Spleen (tissue), 11 donors: ENCODE results near the gene RIC8A. TPM values are rescaled to one million over a fixed set of nuclear protein-coding genes. Genes with fewer than 3 reads are reported as not detected.

Experiments
- DNase-seq: peaks from one replicate; pipeline ENCODE4 v3.0.0-alpha.2; 2020
- H3K27ac ChIP-seq, 8 donors: fragments of 200-600 bp; sonication (generic) in 7 of 8; 1 replicate in 4 of 8; 2 replicates in 4 of 8; pipeline versions ENCODE4 v1.5.0 to v1.8.0; 2016 to 2021; ENCODE audit warnings: inconsistent platforms in 4 of 8, mild to moderate bottlenecking in 4 of 8, moderate library complexity in 1 of 8
- H3K27me3 ChIP-seq, 7 donors: fragments of 200-600 bp; sonication (generic) in 6 of 7; replicated peaks in 1 of 7; 1 replicate in 4 of 7; 2 replicates in 3 of 7; pipeline versions ENCODE4 v1.5.0 to v1.8.0; 2016 to 2021; ENCODE audit warnings: inconsistent platforms in 3 of 7, mild to moderate bottlenecking in 1 of 7
- H3K36me3 ChIP-seq, 6 donors: fragments of 200-600 bp; sonication (generic) in 5 of 6; 1 replicate in 4 of 6; 2 replicates in 2 of 6; pipeline versions ENCODE4 v1.5.0 to v1.8.0; 2016 to 2021; ENCODE audit warnings: inconsistent platforms in 2 of 6
- H3K4me1 ChIP-seq, 6 donors: fragments of 200-600 bp; sonication (generic) in 5 of 6; 1 replicate in 3 of 6; 2 replicates in 3 of 6; pipeline versions ENCODE4 v1.5.0 to v1.8.0; 2016 to 2021; ENCODE audit warnings: inconsistent platforms in 3 of 6
- H3K4me3 ChIP-seq, 8 donors: fragments of 200-600 bp; sonication (generic) in 7 of 8; 1 replicate in 4 of 8; 2 replicates in 4 of 8; pipeline versions ENCODE4 v1.5.0 to v1.8.0; 2016 to 2021; ENCODE audit warnings: inconsistent platforms in 4 of 8, mild to moderate bottlenecking in 4 of 8, moderate library complexity in 2 of 8
- H3K9me3 ChIP-seq, 8 donors: fragments of 200-600 bp; sonication (generic) in 7 of 8; 1 replicate in 4 of 8; 2 replicates in 4 of 8; pipeline versions ENCODE4 v1.5.0 to v1.8.0; 2016 to 2021; ENCODE audit warnings: inconsistent platforms in 4 of 8
- POLR2A ChIP-seq, 3 donors: fragments of 450-650 bp; IDR thresholded peaks; one replicate each; pipeline ENCODE4 v1.5.1; 2017; ENCODE audit warnings: antibody characterized with exemption in 3 of 3, mild to moderate bottlenecking in 1 of 3
- POLR2AphosphoS5 ChIP-seq, 3 donors: sonication (generic); formaldehyde crosslinking; IDR thresholded peaks; one replicate each; pipeline ENCODE4 v1.5.1; 2017; ENCODE audit warnings: antibody characterized with exemption in 3 of 3
- WGBS, 5 donors: extraction: QIAGEN DNeasy Blood & Tissue Kit in 3 of 5; methylation state at CpG; one replicate each; pipeline versions ENCODE4 v1.1.5 to v1.1.7; 2013 to 2018; 5-methylcytosine and 5-hydroxymethylcytosine counted together
- intact Hi-C: fragments of 100-400 bp; cut with DNase I; formaldehyde crosslinking; loops from one replicate; pipeline ENCODE4 v1.15.0; 2023; ENCODE audit warnings: low total_unique reads
- polyA plus RNA-seq, 3 donors: library from polyadenylated mRNA; stranded (reverse); fragments of 200-250 nt; gene quantifications; one replicate each; pipeline ENCODE4 v1.2.1, GENCODE V29; 2013
- total RNA-seq, 7 donors: library from RNA; depleted of rRNA in 3 of 7; stranded (reverse); fragments of >200 nt in 3 of 7; fragmentation: NEBNext Ultra II Directional in 4 of 7; extraction: Animal tissue kit (Norgen Biotek cat#: 25700) in 4 of 7; gene quantifications; one replicate each; pipeline versions ENCODE4 v1.1.0 to v1.2.1, GENCODE V29; 2016 to 2021
- TF ChIP-seq, protein P1 (sequence below), 11 experiments: fragments of 200-600 bp in 7 of 11; fragments of 450-650 bp in 4 of 11; sonication (generic) in 4 of 11; IDR thresholded peaks in 8 of 11; conservative IDR thresholded peaks in 3 of 11; 1 replicate in 7 of 11; 2 replicates in 4 of 11; pipeline versions ENCODE4 v1.4.0 to v1.8.0; 2016 to 2021; ENCODE audit warnings: antibody characterized with exemption in 11 of 11, inconsistent platforms in 4 of 11, mild to moderate bottlenecking in 1 of 11
- donor health status: healthy with polysubstance abuse.
- donor health status: DM: no; HTN: no; CAD: no; lungs with moderate emphysema.
- donor health status: DM: no; HTN: no; CAD: no.
- donor health status: Bipolar disorder and iron deficiency.
- donor health status: healthy.
- donor health status: DM: no; HTN: no; CAD: no.
- donor health status: DM: yes; HTN: yes; CAD: no.

Gene RIC8A
- total and polyA plus RNA-seq, 10 donors = 38.6 to 141 (median 79.6) TPM

DNA sequence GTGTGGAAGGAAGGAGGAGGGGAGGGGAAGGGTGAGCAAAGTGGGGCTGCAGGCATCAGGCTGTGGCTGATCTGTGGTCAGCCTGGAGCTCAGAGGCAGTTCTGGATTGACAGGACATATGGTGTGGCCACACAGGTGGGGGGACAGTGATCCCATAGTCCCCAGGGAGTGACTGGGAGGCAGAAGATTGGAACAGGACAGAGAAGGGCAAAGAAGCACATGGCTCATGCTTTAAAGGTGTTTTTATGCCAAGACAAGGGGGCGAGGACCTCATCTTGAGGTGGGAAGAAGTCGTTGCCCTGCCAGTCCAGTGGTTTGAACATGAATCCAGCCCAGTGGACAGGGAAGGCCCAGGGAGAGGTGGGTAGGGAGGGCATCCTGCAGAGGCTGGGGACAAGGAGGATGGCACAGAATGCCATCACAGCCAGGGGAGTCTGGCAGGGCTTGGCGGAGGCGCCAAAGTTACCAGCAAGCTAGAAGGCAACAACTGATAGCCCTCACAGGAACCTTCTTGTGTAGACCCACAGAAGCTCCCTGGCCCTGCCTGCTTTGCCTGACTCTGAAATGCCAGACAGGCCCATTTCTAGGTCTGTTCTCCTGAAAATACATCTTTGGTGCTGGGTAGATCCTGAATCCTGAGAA lies 3.4 kb upstream of the RIC8A start:
- intact Hi-C loops = no loop called here
- Histone ChIP-seq H3K9me3 (no peaks in the 10 kb centered on the region), H3K4me1 (peaks cover 10 to 65% (median 53%) of the 10 kb centered on the region in 6 donors), H3K27ac (peak overlapping the region in 1 of 8 donors; percentile 11), H3K36me3 (peaks cover 0 to 60% (median 35%) of the 10 kb centered on the region in 6 donors), H3K4me3 (no peak overlapping the region), H3K27me3 (no peaks in the 10 kb centered on the region)
- 93 to 100% (median 97%) methylated on average over 4 of the region's 4 CpGs for WGBS, 5 donors
- TF ChIP-seq POLR2AphosphoS5 (IDR thresholded peaks at IDR 0.05) (no peak), POLR2A (IDR thresholded peaks at IDR 0.05) (no peak)
- TF ChIP-seq, protein P1, sequence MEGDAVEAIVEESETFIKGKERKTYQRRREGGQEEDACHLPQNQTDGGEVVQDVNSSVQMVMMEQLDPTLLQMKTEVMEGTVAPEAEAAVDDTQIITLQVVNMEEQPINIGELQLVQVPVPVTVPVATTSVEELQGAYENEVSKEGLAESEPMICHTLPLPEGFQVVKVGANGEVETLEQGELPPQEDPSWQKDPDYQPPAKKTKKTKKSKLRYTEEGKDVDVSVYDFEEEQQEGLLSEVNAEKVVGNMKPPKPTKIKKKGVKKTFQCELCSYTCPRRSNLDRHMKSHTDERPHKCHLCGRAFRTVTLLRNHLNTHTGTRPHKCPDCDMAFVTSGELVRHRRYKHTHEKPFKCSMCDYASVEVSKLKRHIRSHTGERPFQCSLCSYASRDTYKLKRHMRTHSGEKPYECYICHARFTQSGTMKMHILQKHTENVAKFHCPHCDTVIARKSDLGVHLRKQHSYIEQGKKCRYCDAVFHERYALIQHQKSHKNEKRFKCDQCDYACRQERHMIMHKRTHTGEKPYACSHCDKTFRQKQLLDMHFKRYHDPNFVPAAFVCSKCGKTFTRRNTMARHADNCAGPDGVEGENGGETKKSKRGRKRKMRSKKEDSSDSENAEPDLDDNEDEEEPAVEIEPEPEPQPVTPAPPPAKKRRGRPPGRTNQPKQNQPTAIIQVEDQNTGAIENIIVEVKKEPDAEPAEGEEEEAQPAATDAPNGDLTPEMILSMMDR (IDR thresholded peaks at IDR 0.05 in 8 of 11, conservative IDR thresholded peaks at IDR 0.05 in 3 of 11) = no peak
- no peak for DNase-seq

DNA sequence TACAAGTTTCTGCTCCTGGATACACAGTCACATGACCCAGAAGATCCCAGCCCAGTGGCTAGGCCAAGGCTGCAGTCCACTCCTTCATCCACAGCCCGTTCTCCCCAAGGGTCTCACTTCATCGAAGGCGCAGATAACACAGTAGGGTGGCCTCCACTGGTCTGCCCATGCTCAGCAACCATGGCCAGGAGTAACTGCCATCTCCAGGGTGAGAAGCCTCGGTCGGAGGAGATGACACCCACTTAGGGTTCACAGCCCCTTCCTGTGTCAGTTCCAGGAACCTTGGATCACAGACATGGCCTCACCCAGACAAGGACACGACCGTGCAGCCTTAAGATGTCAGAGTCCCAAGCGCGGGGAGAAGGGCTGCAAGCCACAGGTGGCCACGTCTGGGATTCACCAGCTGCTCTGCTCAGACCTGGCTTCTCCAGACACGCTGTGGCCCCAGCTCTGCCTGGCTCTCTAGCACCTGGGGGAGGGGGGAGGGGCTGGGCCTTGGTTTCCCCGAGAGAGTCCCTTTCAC lies 2.9 kb upstream of the RIC8A start:
- 82 to 91% (median 84%) methylated on average over 4 to 12 of the region's 12 CpGs for WGBS, 5 donors
- no peak for DNase-seq
- intact Hi-C loops = no loop called here
- peaks cover 16 to 71% (median 59%) of the 10 kb centered on the region in 6 donors for H3K4me1 ChIP-seq
- H3K4me3 ChIP-seq = no peak overlapping the region
- TF ChIP-seq, protein P1 (IDR thresholded peaks at IDR 0.05 in 8 of 11, conservative IDR thresholded peaks at IDR 0.05 in 3 of 11) = no peak
- TF ChIP-seq POLR2AphosphoS5 (IDR thresholded peaks at IDR 0.05) (no peak), POLR2A (IDR thresholded peaks at IDR 0.05) (no peak)
- H3K27me3 ChIP-seq = no peaks in the 10 kb centered on the region
- H3K27ac ChIP-seq = peak overlapping the region in 1 of 8 donors; percentile 11
- H3K36me3 ChIP-seq = peaks cover 0 to 63% (median 36%) of the 10 kb centered on the region in 6 donors
- H3K9me3 ChIP-seq = no peaks in the 10 kb centered on the region

DNA sequence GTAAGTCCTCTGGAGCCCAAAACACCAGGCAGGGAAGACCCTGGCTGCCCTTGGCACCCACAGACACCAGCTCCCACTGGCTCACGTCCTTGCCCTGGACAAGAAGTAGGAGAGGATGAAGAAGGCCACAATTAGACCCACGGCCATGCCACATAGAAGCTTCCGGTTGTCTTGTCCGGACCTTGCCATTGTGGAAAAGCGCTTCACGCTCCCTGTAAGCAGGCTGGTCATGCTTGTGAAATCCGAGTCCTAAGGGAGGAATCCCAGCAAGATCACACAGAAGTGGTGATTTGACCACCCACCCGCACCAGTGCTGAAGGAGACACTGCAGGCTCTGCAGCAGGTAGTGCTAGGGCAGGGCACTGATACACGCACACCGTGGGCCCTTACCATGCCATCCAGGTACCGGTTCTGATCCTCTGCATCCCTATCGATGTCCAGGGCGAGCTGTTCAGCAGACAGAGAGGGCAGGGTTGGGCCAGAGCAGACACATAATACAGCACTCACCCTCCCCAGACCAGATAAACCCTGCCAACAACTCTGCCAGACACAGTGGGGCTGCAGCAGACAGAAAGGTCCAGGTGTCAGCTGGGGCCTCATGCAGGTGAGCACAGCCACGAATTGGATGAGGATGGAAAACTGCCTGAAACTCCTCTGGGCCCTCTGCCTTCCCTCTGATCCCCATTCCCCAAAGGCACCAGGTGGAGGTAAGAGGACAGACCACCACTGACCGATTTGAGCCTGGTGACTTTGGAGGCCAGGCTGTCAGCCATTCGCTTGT lies 2.1 kb upstream of the RIC8A start:
- Histone ChIP-seq H3K4me3 (peak overlapping the region in 3 of 8 donors; percentile 87 to 96 (median 95)), H3K36me3 (peaks cover 0 to 63% (median 43%) of the 10 kb centered on the region in 6 donors), H3K4me1 (peaks cover 22 to 78% (median 66%) of the 10 kb centered on the region in 6 donors), H3K27ac (peak overlapping the region in 2 of 8 donors; percentile 99 to 100), H3K27me3 (no peaks in the 10 kb centered on the region), H3K9me3 (no peaks in the 10 kb centered on the region)
- intact Hi-C loops = no loop called here
- no peak for DNase-seq
- TF ChIP-seq, protein P1 (IDR thresholded peaks at IDR 0.05 in 8 of 11, conservative IDR thresholded peaks at IDR 0.05 in 3 of 11) = no peak
- no peak for TF ChIP-seq POLR2AphosphoS5 (IDR thresholded peaks at IDR 0.05)
- TF ChIP-seq POLR2A (IDR thresholded peaks at IDR 0.05) = no peak
- 90 to 96% (median 94%) methylated on average over 14 to 16 of the region's 16 CpGs for WGBS, 5 donors

DNA sequence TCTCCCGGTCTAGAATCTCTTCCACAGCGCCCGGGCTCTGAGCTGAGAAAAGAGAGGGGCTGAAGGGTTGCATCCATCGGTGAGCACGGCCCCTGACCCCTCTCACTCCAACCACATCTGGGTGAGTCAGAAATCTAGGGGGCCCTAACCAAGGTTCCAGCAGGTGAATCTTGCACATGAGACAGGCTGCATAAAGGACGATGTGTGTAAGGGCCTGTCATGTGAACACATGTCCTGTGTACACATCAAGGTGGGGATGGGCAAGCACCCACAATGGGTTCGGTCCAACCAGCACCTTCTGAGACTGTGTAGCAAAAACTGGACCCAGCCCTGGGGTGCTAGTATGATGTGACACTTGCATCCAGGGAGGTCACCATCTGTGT lies 1.5 kb upstream of the RIC8A start:
- 82 to 92% (median 86%) methylated on average over 7 of the region's 7 CpGs for WGBS, 5 donors
- no peak for DNase-seq
- peak overlapping the region in 6 of 8 donors; percentile 67 to 96 (median 89) for H3K4me3 ChIP-seq
- TF ChIP-seq, protein P1 (IDR thresholded peaks at IDR 0.05 in 8 of 11, conservative IDR thresholded peaks at IDR 0.05 in 3 of 11) = no peak
- TF ChIP-seq POLR2AphosphoS5 (IDR thresholded peaks at IDR 0.05) (no peak), POLR2A (IDR thresholded peaks at IDR 0.05) (no peak)
- H3K27ac ChIP-seq = peak overlapping the region in 5 of 8 donors; percentile 98 to 100 (median 99)
- no peaks in the 10 kb centered on the region for H3K9me3 ChIP-seq
- H3K4me1 ChIP-seq = peaks cover 24 to 82% (median 70%) of the 10 kb centered on the region in 6 donors
- H3K27me3 ChIP-seq = no peaks in the 10 kb centered on the region
- intact Hi-C loops = no loop called here
- H3K36me3 ChIP-seq = peaks cover 0 to 63% (median 45%) of the 10 kb centered on the region in 6 donors
